Islet of Langerhans (tissue), 1 donor: ENCODE results near the gene PIF1.
"Not testable (repeated sequence)": the region's sequence is repeated elsewhere in the genome, so short reads cannot be mapped to it uniquely, and the experiment has no call there.

Experiments used
- FAIRE-seq: peaks from one replicate; lab custom pipeline; 2011; peaks lifted over from hg19 to GRCh38; lab: Jason Lieb, UNC

Gene PIF1

DNA sequence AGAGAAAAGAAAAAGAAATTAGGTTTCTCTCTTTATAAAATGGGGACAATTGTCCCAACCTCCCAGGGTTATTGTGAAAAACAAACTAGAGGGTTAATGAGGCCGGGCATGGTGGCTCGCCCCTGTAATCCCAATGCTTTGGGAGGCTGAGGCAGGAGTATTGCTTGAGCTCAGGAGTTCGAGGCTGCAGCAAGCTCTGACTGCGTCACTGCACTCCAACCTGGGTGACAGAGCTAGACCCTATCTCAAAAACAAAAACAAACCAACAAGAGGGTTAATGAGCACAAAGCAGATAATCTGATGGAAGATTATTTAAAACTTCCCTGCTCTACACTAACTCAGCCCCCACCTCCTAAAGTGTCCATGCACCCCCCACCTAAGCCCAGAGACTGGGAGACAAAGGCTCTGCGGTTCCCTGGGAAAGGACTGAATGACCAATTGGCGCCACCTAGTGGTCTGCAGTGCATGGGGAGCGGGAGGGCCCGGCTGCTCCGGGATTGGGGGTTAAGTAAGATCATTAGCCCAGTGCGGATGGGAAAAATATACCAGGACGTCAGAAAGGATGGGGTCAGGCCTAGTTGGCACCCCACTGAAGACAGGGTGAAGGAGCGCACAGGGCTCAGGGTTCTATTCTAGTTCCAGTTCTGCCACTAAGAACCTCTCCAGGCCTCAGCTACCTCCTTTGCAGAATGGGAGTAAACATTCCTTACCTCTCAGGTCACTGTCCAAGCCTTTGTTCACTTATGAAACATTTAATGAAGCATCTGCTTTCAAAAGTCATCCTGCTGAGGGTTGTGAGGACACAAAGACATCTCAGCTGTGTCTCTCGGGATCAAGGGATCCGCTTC is 15.6 kb downstream of the PIF1 start:
- FAIRE-seq: no peak

DNA sequence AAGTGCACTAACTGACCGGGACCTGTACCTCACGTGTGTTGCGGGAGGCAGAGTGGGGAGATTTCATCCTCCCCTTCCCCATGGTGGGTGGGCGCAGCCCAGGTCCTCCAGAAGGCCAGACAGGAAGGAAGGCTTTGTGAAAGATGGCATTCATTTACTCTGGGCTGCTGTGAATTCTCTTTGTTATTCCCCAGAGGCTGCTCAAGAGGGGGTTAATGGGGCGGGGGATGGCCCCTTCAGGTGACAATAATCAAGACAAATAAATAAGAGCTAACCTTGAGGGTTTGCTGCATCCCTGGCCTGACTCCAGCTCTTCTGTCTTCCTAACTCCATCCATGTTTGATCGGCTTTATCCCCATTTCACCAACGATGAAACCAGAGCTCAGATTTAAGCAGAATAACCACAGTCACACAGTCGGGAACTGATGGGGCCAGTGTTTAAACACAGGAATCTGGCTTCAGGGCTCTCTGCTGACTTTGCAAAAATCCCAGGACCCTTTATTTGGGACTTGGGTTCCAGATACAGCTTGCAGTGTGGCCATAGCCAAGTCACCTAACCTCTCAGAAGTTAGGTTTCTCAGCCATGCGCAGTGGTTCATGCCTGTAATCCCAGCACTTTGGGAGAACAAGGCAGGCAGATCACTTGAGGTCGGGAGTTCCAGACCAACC is 16.5 kb downstream of the PIF1 start:
- FAIRE-seq: no peak

DNA sequence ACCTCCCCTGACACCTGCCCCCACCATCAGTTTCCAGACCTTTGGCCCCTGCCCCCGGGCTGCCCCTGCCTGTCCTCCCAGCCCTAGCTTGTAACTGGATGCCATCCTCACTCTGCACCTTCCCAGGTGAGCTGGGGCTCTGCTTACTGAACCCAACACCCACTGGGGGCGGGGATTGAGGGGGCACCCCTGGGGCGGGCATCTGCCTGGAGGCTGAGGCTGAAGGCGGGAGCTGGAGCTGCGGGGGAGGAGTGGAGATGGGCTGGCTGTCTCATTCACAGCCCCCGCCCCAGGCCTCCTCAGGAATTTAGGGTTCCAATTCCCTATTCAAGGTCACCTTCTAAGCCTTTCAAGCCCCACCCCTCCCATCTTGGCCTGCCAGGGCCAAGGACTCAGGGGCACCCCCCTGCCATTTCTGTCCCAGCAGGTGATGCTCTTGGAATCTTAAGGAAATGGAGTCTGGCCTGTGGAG is 17.7 kb downstream of the PIF1 start:
- no peak for FAIRE-seq

DNA sequence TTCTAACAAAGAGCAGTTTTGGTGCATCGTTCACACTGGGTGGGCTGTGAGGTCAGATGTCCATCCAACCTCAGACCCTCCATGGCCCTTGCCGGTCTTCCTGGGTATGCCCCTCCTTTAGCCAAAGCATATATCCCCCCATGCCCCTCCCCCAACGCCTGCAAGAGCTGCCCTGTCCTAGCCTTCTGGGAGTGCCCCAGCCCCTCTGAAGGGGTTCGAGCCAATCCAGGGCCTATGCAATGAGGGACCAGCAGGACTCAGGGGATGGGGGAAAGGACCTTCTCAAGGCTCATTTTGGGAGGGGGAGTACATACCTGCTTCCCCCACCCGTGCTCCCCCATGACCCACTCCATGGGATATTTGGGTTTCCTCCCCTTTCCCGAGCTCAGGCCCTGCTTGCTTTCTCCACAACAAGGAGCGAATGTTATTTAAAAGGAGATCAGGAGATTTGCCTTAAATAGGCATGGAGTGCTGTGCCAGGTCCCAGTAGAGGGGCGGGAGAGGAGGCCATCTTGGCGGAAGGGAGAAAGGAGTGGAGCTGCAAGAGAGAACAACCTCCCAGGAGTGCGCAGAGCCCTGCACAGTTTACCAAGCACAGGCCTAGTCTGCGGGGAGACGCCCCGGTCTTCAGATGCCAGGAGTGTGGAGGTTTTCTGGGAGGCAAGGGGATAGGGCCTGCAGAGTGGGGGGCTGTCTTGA is 18.2 kb downstream of the PIF1 start:
- FAIRE-seq: no peak

DNA sequence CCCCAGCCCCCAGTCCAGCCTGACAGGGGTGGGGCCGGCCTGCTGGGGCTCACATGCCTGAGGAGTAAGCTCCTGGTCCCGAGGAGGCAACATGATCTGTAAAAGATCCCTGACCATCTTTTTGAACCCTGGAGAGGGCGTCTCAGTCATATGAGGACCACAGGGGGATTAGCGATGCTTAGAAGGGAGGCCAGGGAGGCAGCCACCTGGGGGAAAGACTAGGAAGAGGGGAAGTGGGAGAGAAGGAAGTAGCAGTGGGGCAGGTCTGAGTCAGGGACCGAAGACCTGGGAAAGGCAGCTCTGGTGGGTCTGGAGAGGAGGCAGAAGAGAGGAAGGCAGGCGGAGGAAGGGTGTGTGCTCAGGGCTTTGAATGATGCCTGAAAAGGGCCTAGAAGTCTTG is 18.9 kb downstream of the PIF1 start:
- no peak for FAIRE-seq

DNA sequence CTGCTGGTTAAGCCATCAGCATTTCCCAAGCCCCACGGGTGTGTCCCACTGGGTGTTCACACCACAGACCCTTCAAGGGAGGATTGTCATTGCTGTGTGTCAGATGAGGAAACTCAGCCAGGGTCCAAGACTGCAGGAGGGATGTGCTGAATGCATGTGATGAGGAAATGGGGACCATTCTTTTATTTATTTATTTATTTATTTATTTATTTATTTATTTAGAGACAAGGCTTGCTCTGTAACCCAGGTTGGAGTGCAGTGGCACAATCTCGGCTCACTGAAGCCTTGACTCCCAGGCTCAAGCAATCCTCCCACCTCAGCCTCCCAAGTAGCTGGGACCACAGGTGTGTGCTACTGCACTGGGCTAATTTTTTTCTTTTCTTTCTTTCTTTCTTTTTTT is 20.8 kb downstream of the PIF1 start:
- FAIRE-seq: no peak

DNA sequence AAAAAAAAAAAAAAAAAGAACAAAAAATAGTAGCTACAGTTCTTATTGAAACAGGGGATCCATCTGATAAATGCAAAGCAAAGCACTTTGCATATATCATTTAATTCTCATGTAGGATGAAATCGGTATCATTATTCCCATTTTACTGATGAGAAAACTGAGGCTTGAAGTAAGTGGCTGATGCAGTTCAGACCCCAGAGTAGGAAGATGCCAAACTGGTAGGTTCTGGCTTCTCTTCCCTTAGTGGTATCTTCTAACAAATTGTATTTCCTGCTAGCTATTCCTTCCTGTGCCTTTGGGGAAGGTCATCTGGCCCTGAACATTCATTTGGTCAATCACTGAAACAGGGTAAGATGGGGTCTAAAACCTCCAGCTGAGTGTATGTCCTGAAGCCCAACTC is 21.9 kb downstream of the PIF1 start:
- no peak for FAIRE-seq

DNA sequence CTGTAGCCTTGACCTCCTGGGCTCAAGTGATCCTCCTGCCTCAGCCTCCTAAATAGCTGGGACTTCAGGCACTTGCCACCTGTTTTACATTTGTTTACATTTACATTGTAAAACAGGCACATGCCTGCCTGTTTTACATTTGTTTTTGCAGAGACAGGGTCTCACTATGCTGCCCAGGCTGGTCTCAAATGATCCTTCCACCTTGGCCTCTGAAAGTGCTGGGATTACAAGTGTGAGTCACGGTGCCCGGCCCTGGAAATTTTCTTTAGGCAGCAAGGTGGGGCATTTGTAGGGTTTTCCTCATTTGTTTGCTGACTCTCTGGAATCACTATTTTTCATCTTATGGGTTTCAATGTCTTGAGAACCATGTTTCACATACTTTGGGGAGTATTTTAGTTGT is 25.0 kb downstream of the PIF1 start:
- no peak for FAIRE-seq

DNA sequence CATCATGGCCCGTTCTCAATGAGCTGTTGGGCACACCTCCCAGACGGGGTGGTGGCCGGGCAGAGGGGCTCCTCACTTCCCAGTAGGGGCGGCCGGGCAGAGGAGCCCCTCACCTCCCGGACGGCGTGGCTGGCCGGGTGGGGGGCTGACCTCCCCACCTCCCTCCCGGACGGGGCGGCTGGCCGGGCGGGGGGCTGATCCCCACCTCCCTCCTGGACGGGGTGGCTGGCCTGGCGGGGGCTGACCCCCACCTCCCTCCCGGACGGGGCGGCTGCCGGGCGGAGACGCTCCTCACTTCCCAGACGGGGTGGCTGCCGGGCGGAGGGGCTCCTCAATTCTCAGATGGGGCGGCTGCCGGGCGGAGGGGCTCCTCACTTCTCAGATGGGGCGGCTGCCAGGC is 26.5 kb downstream of the PIF1 start:
- not testable (repeated sequence) for FAIRE-seq

DNA sequence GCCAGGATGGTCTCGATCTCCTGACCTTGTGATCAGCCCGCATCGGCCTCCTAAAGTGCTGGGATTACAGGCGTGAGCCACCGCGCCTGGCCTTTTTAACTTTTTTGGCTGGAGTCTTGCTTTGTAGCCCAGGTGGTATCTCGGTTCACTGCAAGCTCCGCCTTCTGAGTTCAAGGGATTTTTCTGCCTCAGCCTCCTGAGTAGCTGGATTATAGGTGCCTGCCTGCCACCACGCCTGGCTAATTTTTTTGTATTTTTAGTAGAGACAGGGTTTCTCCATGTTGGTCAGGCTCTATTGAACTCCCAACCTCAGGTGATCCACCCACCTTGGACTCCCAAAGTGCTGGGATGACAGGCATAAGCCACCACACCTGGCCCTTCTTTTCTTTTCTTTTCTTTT is 29.5 kb downstream of the PIF1 start:
- FAIRE-seq: not testable (repeated sequence)

DNA sequence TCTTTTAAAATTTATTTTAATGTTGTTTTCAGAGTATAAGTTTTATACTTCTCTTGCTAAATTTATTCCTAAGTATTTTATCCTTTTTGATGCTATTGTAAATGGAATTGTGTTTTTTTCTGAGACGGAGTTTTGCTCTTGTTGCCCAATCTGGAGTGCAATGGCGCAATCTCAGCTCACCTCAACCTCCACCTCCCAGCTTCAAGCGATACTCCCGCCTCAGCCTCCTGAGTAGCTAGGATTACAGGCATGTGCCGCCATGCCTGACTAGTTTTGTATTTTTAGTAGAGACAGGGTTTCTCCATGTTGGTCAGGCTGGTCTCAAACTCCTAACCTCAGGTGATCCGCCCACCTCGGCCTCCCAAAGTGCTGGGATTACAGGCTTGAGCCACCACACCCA is 30.1 kb downstream of the PIF1 start:
- not testable (repeated sequence) for FAIRE-seq

DNA sequence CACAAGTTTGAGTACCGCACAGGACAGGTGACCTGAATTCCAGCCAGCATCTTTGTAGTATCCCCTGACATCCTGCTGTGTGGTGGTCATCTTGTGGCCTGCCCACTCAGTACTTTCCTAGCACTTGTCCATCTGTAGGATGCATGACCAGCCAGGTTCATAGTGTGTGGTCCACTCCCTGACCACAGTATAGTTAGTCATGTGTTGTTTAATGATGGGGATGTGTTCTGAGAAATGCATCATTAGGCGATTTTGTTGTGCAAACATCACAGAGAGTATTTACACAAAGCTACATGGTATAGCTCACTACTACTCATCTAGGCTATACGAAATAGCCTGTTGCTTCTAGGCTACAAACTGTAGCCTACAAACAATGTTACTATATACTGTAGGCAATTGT is 33.2 kb downstream of the PIF1 start:
- FAIRE-seq: no peak

DNA sequence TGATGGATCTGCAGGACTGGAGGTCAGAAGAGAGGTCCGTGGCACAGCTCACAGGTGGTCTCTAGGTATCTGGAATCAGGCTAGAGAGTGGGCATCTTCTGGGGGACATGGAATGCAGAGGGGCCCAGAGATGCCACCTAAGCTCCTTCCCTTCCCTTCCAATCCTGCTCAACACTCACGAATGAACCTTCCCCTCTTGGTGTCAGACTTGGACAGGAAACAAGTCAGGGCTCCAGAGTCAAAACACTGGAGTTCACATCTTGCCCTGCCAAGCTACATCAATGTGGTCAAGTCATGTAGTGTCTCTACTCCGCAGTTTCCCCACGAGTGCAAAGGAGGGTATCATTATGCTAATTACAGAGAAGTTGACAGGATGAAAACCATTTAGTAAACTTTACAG is 34.0 kb downstream of the PIF1 start:
- no peak for FAIRE-seq

DNA sequence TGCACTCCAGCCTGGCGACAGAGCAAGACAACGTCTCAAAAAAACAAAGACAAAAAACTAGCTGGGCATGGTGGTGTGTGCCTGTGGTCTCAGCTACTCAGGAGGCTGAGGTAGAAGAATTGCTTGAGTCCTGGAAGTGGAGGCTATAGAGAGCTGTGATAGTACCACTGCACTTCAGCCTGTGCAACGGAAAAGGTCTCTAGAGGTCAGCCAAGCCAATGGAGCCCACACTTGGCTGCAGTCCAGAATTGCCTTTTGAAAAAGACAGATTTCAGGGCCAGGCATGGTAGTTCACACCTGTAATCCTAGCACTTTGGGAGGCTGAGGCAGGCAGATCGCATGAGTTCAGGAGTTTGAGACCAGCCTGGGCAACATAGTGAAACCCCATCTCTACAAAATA is 41.7 kb downstream of the PIF1 start:
- FAIRE-seq: no peak

DNA sequence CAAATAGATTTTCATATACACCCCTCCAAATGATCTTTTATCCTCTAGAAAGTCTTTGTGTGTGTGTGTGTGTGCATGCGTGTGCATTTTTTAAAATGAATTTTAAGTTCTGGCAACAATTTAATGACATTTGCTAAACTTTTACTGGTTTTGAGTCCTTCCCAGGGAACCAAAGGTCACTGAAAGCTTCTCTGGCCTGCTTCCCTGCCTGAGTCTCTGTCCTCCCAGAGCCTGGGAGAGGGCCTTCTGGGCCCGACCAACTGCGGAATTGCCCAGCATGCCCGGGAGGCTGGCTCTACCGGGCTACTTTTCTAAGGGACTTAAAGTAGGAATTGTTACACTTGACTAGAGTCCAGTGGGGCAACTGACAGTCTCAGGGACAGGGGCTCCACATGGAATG is 42.7 kb downstream of the PIF1 start:
- no peak for FAIRE-seq

DNA sequence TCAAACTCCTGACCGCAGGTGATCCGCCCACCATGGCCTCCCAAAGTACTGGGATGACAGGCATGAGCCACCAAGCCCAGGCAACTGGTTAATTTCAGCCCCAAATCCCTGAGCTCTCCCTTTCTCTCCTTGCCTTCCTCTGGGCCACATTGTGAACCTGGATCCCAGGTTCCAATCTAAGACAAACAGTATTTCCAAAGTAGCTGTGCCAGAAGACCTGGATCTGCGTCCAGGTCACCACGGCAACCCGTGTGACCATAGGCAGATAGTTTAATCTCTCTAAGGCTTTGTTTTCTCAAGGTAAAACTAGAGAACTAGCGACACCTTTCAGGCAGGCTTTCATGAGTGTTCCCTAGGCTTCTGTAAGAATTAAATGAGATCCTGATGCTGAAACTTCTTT is 44.1 kb downstream of the PIF1 start:
- FAIRE-seq: no peak

DNA sequence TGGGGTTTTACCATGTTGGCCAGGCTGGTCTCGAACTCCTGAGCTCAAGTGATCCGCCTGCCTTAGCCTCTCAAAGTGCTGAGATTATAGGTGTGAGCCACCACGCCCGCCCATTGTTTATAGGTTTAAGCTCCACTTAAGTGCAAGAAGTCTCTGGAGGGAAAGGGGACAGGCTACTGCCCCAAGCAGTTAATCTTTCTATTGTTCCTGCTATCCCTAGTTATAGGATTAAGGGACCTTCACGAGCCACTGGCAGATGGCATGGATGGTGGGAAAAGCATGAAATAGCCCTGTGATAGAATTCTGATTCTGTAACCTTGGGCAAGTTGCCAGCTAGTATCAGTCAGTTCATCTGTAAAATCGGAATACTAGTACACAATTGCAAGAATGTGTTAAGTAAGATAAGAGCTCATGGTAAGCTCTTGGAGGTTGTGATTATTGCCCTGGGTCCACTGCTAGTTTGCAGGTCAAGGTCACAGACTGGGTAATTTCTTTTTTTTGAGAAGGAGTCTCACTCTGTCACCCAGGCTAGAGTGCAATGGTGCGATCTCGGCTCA is 44.8 kb downstream of the PIF1 start:
- FAIRE-seq: no peak

DNA sequence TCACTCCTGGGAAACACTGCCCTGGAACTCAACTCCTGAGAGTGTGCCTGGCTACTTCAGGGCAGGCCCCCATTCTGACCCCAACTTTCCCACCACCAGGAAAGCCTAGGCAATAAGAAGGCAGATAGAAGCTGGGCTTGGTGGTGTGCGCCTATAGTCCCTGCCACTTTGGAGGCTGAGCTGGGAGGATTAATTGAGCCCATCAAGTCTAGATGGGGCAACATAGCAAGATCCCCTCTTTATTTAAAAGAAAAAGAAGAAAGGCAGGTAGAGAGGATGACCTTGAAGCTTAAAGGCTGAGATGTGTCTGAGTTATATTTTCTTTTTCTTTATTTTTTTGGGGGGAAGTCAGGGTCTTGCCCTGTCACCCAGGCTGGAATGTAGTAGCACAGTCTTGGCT is 45.8 kb downstream of the PIF1 start:
- FAIRE-seq: no peak

DNA sequence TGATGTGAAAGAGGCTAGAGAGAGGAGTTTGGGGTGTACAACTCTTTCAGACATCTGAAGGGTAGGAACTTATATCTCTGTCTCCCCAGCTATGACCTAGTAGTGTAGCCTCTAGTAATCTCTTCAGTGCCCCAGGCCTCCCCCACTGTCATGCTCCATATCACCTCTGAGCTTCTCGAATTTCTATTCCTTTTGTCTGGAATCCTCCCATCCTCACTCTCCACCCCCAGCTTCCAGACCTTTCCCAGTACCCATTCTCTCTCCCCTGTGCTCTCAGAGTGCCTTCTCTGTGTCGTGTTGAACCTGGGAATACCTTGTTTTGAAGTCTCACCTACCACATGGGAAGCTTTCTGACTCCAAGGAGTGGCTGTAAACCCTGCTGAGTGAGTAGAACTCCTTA is 46.4 kb downstream of the PIF1 start:
- no peak for FAIRE-seq

DNA sequence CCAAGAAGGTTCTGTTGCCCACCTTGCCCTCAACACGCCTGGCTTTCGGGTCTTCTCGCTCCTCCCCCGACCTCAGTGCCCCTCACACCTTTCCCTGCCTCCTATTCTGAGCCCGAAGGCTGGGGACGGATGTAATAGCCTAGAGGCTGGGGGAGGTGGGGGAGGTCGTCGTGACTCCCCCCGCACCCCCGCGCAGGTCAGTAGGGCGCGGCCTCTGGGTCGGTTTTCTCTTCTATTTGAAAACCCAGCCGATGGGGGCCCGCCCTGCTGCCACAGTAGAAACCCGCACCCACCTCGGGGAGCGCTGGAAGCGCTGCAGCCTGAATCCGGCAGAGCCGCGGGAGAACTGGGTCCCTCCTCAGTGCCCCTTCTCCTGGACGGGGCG is 49.1 kb downstream of the PIF1 start:
- no peak for FAIRE-seq

DNA sequence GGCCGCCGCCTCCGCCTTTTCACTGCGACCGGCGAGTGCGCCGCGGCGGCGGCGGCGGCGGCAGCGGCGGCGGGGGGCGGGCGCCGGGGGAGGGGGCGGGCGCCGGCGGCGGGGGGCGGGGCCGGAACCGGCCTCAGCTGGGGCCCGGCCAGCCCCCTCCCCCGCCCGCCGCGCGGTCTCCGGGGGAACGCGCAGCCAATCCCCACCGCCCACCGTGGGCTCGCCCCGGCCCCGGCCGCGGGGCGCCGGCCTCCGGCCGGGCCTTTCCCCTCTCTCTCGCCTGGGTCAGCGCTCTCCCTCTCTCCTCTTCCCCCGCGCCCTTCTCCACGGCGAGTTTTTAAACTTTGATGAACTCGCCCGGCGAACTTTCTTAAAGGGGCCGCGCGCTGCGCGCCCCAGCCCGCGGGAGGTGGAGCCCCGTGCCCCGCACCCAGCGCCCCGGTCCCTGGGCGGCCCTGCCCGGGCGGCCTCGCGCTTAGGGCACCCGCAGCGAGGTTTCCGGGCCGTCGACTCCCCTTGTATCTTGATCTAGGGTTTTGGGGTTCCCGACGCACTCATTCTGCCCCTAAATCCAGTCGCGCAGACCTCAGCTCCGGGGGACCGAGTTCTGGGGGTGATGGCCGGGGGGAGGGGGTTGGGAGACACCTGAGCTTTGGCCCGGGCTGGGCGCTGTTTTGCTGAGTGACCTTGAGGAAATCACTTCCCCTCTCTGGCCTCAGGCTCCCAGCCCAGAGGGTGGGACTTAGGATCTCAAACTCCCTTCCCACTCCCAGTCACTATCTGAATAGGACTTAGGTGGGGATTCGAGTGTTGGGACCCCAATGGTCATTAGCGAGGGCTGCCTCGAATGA is 49.7 kb downstream of the PIF1 start, which contains the start of gene RBPMS2:
Gene RBPMS2, minus strand, starts transcription at position 39 of the 851 bp plus-strand sequence. CDS start 270 bp downstream, outside the sequence.
- FAIRE-seq: no peak
